ENCODE data around the gene BMP2K.

GRCh38 chr4:78756776-78757175 lies 19.4 kb upstream of the BMP2K start:
- TF ChIP-seq, protein P1, sequence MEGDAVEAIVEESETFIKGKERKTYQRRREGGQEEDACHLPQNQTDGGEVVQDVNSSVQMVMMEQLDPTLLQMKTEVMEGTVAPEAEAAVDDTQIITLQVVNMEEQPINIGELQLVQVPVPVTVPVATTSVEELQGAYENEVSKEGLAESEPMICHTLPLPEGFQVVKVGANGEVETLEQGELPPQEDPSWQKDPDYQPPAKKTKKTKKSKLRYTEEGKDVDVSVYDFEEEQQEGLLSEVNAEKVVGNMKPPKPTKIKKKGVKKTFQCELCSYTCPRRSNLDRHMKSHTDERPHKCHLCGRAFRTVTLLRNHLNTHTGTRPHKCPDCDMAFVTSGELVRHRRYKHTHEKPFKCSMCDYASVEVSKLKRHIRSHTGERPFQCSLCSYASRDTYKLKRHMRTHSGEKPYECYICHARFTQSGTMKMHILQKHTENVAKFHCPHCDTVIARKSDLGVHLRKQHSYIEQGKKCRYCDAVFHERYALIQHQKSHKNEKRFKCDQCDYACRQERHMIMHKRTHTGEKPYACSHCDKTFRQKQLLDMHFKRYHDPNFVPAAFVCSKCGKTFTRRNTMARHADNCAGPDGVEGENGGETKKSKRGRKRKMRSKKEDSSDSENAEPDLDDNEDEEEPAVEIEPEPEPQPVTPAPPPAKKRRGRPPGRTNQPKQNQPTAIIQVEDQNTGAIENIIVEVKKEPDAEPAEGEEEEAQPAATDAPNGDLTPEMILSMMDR (IDR thresholded peaks at IDR 0.05; ENCODE audit: poor library complexity): no peak
- TF ChIP-seq EZH2phosphoT487 (IDR thresholded peaks at IDR 0.05; ENCODE audit: low read depth, severe bottlenecking, unreplicated experiment): no peak
